ENCODE measurements around the gene F9. TPM values are rescaled to one million over a fixed set of nuclear protein-coding genes. Genes with fewer than 3 reads are reported as not detected.

Gene F9
- total RNA-seq, 1 experiment from 2014 or later, result not detected

- Histone ChIP-seq H3K4me3 (ENCODE audit: low read depth, low read length, poor library complexity, severe bottlenecking) (no peak overlapping the region), H3K27ac (ENCODE audit: low read depth, low read length, poor library complexity, severe bottlenecking) (peak overlapping the region; percentile 12), H3K27me3 (replicated peaks; ENCODE audit: insufficient read depth, low read depth, low read length, poor library complexity) (no peaks in the 10 kb centered on the region), H3K4me1 (ENCODE audit: insufficient read depth, low read length, poor library complexity, severe bottlenecking) (peaks cover 14% of the 10 kb centered on the region), H3K36me3 (ENCODE audit: insufficient read depth, low read length, poor library complexity, severe bottlenecking) (no peaks in the 10 kb centered on the region), H3K9me3 (ENCODE audit: low read depth, low read length, poor library complexity, severe bottlenecking) (no peaks in the 10 kb centered on the region)
- TF ChIP-seq EZH2 (IDR thresholded peaks at IDR 0.05; ENCODE audit: borderline replicate concordance, low read depth, low read length, poor library complexity, severe bottlenecking) (no peak), CTCF (conservative IDR thresholded peaks at IDR 0.05; ENCODE audit: low read depth, low read length) (peak; percentile 78)
- DNase-seq (ENCODE audit: low spot score), result peak; percentile 89
- intact Hi-C loops (cut with micrococcal nuclease; ENCODE audit: unreplicated experiment), result loop anchor here (2.0 to 10.0 kb wide), 4 partner anchors 167 to 1365 kb away; no protein-coding TSS in a partner anchor
- CTCF ChIA-PET, result no interaction called here
- BruUV-seq (replicated peaks), result no TSS peak
- POLR2A ChIA-PET (ENCODE audit: low non-redundant PET), result interaction anchor here (0.6 kb wide), 1 partner anchor 409 kb away, joined by 6 read pairs; no protein-coding TSS in a partner anchor
Observed at GRCh38 chrX:139559383-139560042, 29.0 kb downstream of the F9 start.

GRCh38 chrX:139560221-139560620 lies 29.7 kb downstream of the F9 start:
- CTCF ChIA-PET, result no interaction called here
- no peaks in the 10 kb centered on the region for H3K27me3 ChIP-seq (replicated peaks; ENCODE audit: insufficient read depth, low read depth, low read length, poor library complexity)
- peak overlapping the region; percentile 12 for H3K27ac ChIP-seq (ENCODE audit: low read depth, low read length, poor library complexity, severe bottlenecking)
- no peak for TF ChIP-seq CTCF (conservative IDR thresholded peaks at IDR 0.05; ENCODE audit: low read depth, low read length)
- TF ChIP-seq EZH2 (IDR thresholded peaks at IDR 0.05; ENCODE audit: borderline replicate concordance, low read depth, low read length, poor library complexity, severe bottlenecking), result no peak
- H3K9me3 ChIP-seq (ENCODE audit: low read depth, low read length, poor library complexity, severe bottlenecking), result no peaks in the 10 kb centered on the region
- BruUV-seq (replicated peaks), result no TSS peak
- no peak for DNase-seq (ENCODE audit: low spot score)
- intact Hi-C loops (cut with micrococcal nuclease; ENCODE audit: unreplicated experiment), result loop anchor here (10.0 kb wide), 1 partner anchor 1365 kb away; no protein-coding TSS in a partner anchor
- H3K36me3 ChIP-seq (ENCODE audit: insufficient read depth, low read length, poor library complexity, severe bottlenecking), result no peaks in the 10 kb centered on the region
- POLR2A ChIA-PET (ENCODE audit: low non-redundant PET), result interaction anchor here (0.6 kb wide), 1 partner anchor 409 kb away, joined by 6 read pairs; no protein-coding TSS in a partner anchor
- H3K4me1 ChIP-seq (ENCODE audit: insufficient read depth, low read length, poor library complexity, severe bottlenecking), result peaks cover 8% of the 10 kb centered on the region
- H3K4me3 ChIP-seq (ENCODE audit: low read depth, low read length, poor library complexity, severe bottlenecking), result no peak overlapping the region

GRCh38 chrX:139563251-139563650 lies 32.7 kb downstream of the F9 start:
- Histone ChIP-seq H3K27ac (ENCODE audit: low read depth, low read length, poor library complexity, severe bottlenecking) (no peak overlapping the region), H3K36me3 (ENCODE audit: insufficient read depth, low read length, poor library complexity, severe bottlenecking) (no peaks in the 10 kb centered on the region), H3K4me1 (ENCODE audit: insufficient read depth, low read length, poor library complexity, severe bottlenecking) (peaks cover 9% of the 10 kb centered on the region), H3K9me3 (ENCODE audit: low read depth, low read length, poor library complexity, severe bottlenecking) (no peaks in the 10 kb centered on the region), H3K27me3 (replicated peaks; ENCODE audit: insufficient read depth, low read depth, low read length, poor library complexity) (no peaks in the 10 kb centered on the region), H3K4me3 (ENCODE audit: low read depth, low read length, poor library complexity, severe bottlenecking) (no peak overlapping the region)
- POLR2A ChIA-PET (ENCODE audit: low non-redundant PET), result no interaction called here
- CTCF ChIA-PET, result no interaction called here
- TF ChIP-seq EZH2 (IDR thresholded peaks at IDR 0.05; ENCODE audit: borderline replicate concordance, low read depth, low read length, poor library complexity, severe bottlenecking) (no peak), CTCF (conservative IDR thresholded peaks at IDR 0.05; ENCODE audit: low read depth, low read length) (no peak)
- no TSS peak for BruUV-seq (replicated peaks)
- DNase-seq (ENCODE audit: low spot score), result no peak
- intact Hi-C loops (cut with micrococcal nuclease; ENCODE audit: unreplicated experiment), result loop anchor here (10.0 kb wide), 1 partner anchor 1368 kb away; no protein-coding TSS in a partner anchor

Measured in A673 (cell line).